Stomach (tissue), 9 donors: ENCODE data around the gene TBC1D3B. TPM values are rescaled to one million over a fixed set of nuclear protein-coding genes. Genes with fewer than 3 reads are reported as not detected.
A peak's percentile ranks its signal among the peaks of the same experiment; 100 is the strongest.

Experiments used
- DNase-seq, 2 donors: peaks; one replicate each; pipeline versions ENCODE4 v3.0.0 to v3.0.0-alpha.2; 2013 to 2019
- H3K27ac ChIP-seq, 5 donors: fragments of 200-600 bp in 4 of 5; sonication (generic) in 4 of 5; one replicate each; pipeline ENCODE4 v1.5.1; 2013 to 2019; ENCODE audit warnings: mild to moderate bottlenecking in 1 of 5, moderate library complexity in 1 of 5
- H3K27me3 ChIP-seq, 3 donors: fragments of 200-600 bp; sonication (generic); one replicate each; pipeline ENCODE4 v1.5.1; 2017 to 2019; ENCODE audit warnings: mixed run types in 1 of 3
- H3K36me3 ChIP-seq, 4 donors: fragments of 200-600 bp; sonication (generic); 1 replicate in 3 of 4; 2 replicates in 1 of 4; pipeline ENCODE4 v1.5.1; 2016 to 2019
- H3K4me1 ChIP-seq, 4 donors: fragments of 200-600 bp; sonication (generic); one replicate each; pipeline ENCODE4 v1.5.1; 2016 to 2019
- H3K4me3 ChIP-seq, 4 donors: fragments of 200-600 bp; sonication (generic) in 3 of 4; one replicate each; pipeline ENCODE4 v1.5.1; 2016 to 2019; ENCODE audit warnings: mild to moderate bottlenecking in 1 of 4
- H3K9me3 ChIP-seq, 4 donors: fragments of 200-600 bp; sonication (generic); one replicate each; pipeline ENCODE4 v1.5.1; 2016 to 2019
- EP300 ChIP-seq: sonication (generic); formaldehyde crosslinking; IDR thresholded peaks from one replicate; pipeline ENCODE4 v1.6.1; 2017; ENCODE audit warnings: antibody characterized with exemption
- POLR2A ChIP-seq, 4 donors: fragments of 450-650 bp; IDR thresholded peaks; one replicate each; pipeline ENCODE4 v1.6.1; 2016; ENCODE audit warnings: antibody characterized with exemption in 4 of 4, control low read depth in 2 of 4, mild to moderate bottlenecking in 1 of 4, moderate library complexity in 1 of 4
- POLR2AphosphoS5 ChIP-seq, 3 donors: sonication (generic); formaldehyde crosslinking; IDR thresholded peaks; one replicate each; pipeline ENCODE4 v1.6.1; 2016; ENCODE audit warnings: antibody characterized with exemption in 3 of 3
- WGBS, 5 donors: extraction: QIAGEN DNeasy Blood & Tissue Kit in 3 of 5; methylation state at CpG; one replicate each; pipeline versions ENCODE4 v1.1.5 to v1.1.7; 2013 to 2018; 5-methylcytosine and 5-hydroxymethylcytosine counted together
- intact Hi-C: fragments of 100-400 bp; cut with DNase I; formaldehyde crosslinking; loops from one replicate; pipeline ENCODE4 v1.15.1; 2023; ENCODE audit warnings: low total_unique reads
- polyA plus RNA-seq, 3 donors: library from polyadenylated mRNA; stranded (reverse); fragments of 200-250 nt; gene quantifications; one replicate each; pipeline ENCODE4 v1.2.3, GENCODE V29; 2013
- total RNA-seq, 5 donors: library from RNA; depleted of rRNA; stranded (reverse); fragments of >200 nt; gene quantifications; one replicate each; pipeline versions ENCODE4 v1.1.0 to v1.2.3, GENCODE V29; 2014 to 2016
- TF ChIP-seq, protein P1 (sequence below), 7 experiments: fragments of 450-650 bp in 4 of 7; fragments of 200-600 bp in 3 of 7; sonication (generic) in 3 of 7; IDR thresholded peaks; one replicate each; pipeline ENCODE4 v1.5.1; 2016 to 2019; ENCODE audit warnings: antibody characterized with exemption in 7 of 7, control low read depth in 2 of 7, mild to moderate bottlenecking in 1 of 7
- donor health status: healthy with polysubstance abuse.
- donor health status: Bipolar disorder and iron deficiency.
- donor health status: healthy.

Gene TBC1D3B
- total and polyA plus RNA-seq, 8 donors = 0.81 to 4.6 (median 1.6) TPM; not detected in 4

DNA sequence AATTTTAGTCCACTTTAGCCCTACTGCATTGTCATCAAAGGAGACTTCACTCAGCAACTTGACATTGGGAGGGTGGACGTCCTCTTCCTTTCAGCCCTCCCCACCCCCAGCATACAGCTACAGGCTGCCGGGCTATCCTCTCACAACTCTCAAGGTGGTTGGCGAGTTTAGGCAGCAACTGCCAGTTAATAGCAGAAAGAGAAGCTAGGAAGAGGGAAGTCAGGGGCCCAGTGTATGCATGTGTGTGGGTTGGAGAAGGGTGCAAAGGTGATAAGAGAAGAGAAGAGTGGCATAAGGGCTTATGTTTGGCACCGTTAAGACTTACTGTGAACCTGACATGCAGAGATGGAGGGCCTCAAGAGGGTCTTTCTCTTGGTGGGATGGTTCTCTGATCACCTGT, 41.0 kb downstream of the TBC1D3B start:
- TF ChIP-seq, protein P1, sequence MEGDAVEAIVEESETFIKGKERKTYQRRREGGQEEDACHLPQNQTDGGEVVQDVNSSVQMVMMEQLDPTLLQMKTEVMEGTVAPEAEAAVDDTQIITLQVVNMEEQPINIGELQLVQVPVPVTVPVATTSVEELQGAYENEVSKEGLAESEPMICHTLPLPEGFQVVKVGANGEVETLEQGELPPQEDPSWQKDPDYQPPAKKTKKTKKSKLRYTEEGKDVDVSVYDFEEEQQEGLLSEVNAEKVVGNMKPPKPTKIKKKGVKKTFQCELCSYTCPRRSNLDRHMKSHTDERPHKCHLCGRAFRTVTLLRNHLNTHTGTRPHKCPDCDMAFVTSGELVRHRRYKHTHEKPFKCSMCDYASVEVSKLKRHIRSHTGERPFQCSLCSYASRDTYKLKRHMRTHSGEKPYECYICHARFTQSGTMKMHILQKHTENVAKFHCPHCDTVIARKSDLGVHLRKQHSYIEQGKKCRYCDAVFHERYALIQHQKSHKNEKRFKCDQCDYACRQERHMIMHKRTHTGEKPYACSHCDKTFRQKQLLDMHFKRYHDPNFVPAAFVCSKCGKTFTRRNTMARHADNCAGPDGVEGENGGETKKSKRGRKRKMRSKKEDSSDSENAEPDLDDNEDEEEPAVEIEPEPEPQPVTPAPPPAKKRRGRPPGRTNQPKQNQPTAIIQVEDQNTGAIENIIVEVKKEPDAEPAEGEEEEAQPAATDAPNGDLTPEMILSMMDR (IDR thresholded peaks at IDR 0.05) = no peak
- no peak for TF ChIP-seq EP300
- no peak for TF ChIP-seq POLR2AphosphoS5 (IDR thresholded peaks at IDR 0.05)
- TF ChIP-seq POLR2A (IDR thresholded peaks at IDR 0.05) = no peak
- H3K4me3 ChIP-seq = no peak overlapping the region
- DNase-seq = no peak
- H3K4me1 ChIP-seq = no peaks in the 10 kb centered on the region
- WGBS, 5 donors = 73 to 89% (median 82%) methylated on average over 4 of the region's 4 CpGs
- no peak overlapping the region for H3K27ac ChIP-seq
- no peaks in the 10 kb centered on the region for H3K9me3 ChIP-seq
- H3K27me3 ChIP-seq = peaks cover 0 to 15% (median 0%) of the 10 kb centered on the region in 3 donors
- intact Hi-C loops = no loop called here
- no peaks in the 10 kb centered on the region for H3K36me3 ChIP-seq

DNA sequence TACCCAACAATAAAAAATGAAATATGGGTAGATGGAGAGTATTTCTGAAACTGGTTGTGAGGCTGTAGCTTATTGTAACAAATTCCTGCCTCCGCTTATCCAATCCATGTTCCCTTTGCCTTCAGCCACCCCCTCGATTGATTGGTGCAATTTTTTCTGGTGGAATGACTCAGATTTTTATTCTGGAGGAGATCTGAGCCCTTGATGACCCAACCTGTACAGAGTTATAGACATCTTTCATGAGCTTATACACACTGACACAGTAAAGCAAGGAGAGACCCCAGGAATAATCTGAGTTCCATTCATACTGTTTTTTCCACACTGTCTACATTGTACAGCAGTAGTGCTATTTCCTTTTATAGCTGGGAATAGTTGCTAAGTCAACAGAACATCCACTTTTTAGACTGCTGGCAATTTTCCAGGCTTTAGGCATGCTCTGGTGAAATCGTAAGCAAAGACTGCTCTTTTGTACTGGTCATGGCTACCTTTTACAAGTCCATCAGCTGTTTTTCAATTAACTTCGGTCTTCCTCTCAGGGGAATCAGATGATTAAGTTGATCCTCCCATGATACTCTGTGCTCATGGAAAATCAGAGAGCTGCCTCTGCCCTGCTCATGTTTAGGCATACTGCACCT, 42.7 kb downstream of the TBC1D3B start:
- intact Hi-C loops = no loop called here
- H3K4me1 ChIP-seq = no peaks in the 10 kb centered on the region

DNA sequence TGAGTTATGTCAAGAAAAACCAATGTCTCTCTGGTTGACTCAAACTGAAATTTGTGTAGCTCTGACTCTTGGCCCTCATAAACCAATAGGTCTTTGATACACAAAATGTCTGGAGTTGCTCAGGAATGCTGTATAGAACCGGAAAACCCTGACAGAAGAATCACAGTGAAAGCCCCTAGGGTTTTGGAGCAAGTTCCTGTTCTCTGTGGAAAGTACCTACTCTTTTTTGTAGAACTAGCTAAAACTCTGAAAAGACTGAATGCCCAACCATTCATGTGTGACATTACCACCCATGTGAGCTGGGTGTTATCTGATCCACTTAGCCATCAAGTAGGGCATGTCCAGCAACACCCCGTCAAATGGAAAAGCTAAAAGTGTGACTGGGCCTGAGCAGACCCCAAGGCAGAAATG, 44.0 kb downstream of the TBC1D3B start:
- WGBS, 5 donors = 64 to 83% (median 73%) methylated on average over 2 of the region's 2 CpGs
- intact Hi-C loops = no loop called here
- no peak for TF ChIP-seq POLR2A (IDR thresholded peaks at IDR 0.05)
- TF ChIP-seq EP300 = no peak
- TF ChIP-seq POLR2AphosphoS5 (IDR thresholded peaks at IDR 0.05) = no peak

More for the DNA sequence above, 42.7 kb downstream of the TBC1D3B start:
- H3K27ac ChIP-seq = no peak overlapping the region
- DNase-seq = peak in 1 of 2 donors; percentile 80
- no peak overlapping the region for H3K4me3 ChIP-seq
- TF ChIP-seq, protein P1 (IDR thresholded peaks at IDR 0.05) = no peak
- H3K36me3 ChIP-seq = no peaks in the 10 kb centered on the region
- WGBS, 5 donors = 50 to 55% (median 50%) methylated on average over 4 of the region's 4 CpGs
- no peaks in the 10 kb centered on the region for H3K9me3 ChIP-seq
- peaks cover 0 to 12% (median 0%) of the 10 kb centered on the region in 3 donors for H3K27me3 ChIP-seq

DNA sequence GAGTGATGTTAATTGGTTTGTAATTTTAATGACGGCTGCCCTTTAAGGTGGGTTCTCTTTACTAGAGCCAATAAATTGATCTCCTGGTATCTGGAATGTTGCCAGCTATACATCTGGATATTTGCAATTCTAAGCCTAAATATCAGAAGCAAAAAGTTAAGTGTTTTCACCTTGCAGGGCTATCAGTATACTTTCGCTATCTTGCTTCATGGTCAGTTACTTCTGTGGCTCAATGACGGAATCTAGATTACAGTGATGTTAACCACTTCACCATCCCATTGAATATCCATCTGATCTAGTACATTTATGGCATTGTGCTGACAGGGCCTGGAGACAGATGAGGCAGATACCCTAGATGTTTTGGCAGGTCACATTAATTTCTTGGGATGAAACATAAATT, 44.5 kb downstream of the TBC1D3B start:
- 87 to 93% (median 90%) methylated on average over 3 of the region's 3 CpGs for WGBS, 5 donors
- Histone ChIP-seq H3K27ac (no peak overlapping the region), H3K4me3 (no peak overlapping the region), H3K4me1 (no peaks in the 10 kb centered on the region), H3K9me3 (peaks cover 0 to 4% (median 0%) of the 10 kb centered on the region in 4 donors), H3K27me3 (peaks cover 0 to 8% (median 0%) of the 10 kb centered on the region in 3 donors), H3K36me3 (no peaks in the 10 kb centered on the region)
- no peak for TF ChIP-seq POLR2AphosphoS5 (IDR thresholded peaks at IDR 0.05)
- TF ChIP-seq, protein P1 (IDR thresholded peaks at IDR 0.05) = no peak
- no peak for DNase-seq
- intact Hi-C loops = no loop called here

More for the DNA sequence above, 44.0 kb downstream of the TBC1D3B start:
- Histone ChIP-seq H3K4me3 (no peak overlapping the region), H3K27ac (no peak overlapping the region), H3K36me3 (no peaks in the 10 kb centered on the region), H3K9me3 (no peaks in the 10 kb centered on the region), H3K27me3 (peaks cover 0 to 12% (median 0%) of the 10 kb centered on the region in 3 donors), H3K4me1 (no peaks in the 10 kb centered on the region)
- no peak for DNase-seq

DNA sequence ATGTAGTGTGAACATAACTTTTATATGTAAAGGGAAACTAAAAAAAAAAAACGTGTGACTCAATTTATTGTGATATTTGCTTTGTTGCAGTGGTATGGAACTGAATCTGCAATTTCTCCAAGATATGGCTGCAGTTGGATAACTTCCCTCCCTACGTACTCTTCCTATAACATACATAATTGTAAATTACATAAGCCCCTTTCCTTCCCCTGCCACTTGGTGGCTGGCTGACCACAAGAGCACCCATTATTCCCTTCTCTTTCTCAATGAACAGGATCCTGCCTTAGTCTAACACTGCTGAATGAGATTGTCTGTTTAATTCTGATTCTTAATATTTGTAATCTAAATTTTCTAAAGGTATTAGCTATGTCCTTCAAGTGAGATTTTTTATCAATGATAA, 45.0 kb downstream of the TBC1D3B start:
- no peaks in the 10 kb centered on the region for H3K4me1 ChIP-seq
- no peaks in the 10 kb centered on the region for H3K36me3 ChIP-seq
- TF ChIP-seq, protein P1 (IDR thresholded peaks at IDR 0.05) = no peak
- TF ChIP-seq EP300 = no peak
- TF ChIP-seq POLR2A (IDR thresholded peaks at IDR 0.05) = no peak
- TF ChIP-seq POLR2AphosphoS5 (IDR thresholded peaks at IDR 0.05) = no peak
- 55 to 70% (median 62%) methylated on average over 2 of the region's 2 CpGs for WGBS, 5 donors
- DNase-seq = no peak
- intact Hi-C loops = no loop called here
- H3K27me3 ChIP-seq = peaks cover 0 to 7% (median 0%) of the 10 kb centered on the region in 3 donors
- peaks cover 0 to 9% (median 2%) of the 10 kb centered on the region in 4 donors for H3K9me3 ChIP-seq
- no peak overlapping the region for H3K4me3 ChIP-seq
- H3K27ac ChIP-seq = no peak overlapping the region
